Tibial artery (tissue), 4 donors: ENCODE data around the gene CD28.

Experiments used
- DNase-seq, 2 donors: peaks; one replicate each; pipeline ENCODE4 v3.0.0-alpha.2; 2019
- H3K27ac ChIP-seq, 2 donors: fragments of 200-600 bp; sonication (generic) in 1 of 2; 1 replicate in 1 of 2; 2 replicates in 1 of 2; pipeline ENCODE4 v1.5.1; 2018 to 2019; ENCODE audit warnings: mild to moderate bottlenecking in 1 of 2
- H3K27me3 ChIP-seq, 2 donors: fragments of 200-600 bp; sonication (generic) in 1 of 2; one replicate each; pipeline versions ENCODE4 v1.5.1 to v1.6.0; 2016 to 2019
- H3K36me3 ChIP-seq, 3 donors: fragments of 200-600 bp; sonication (generic) in 2 of 3; one replicate each; pipeline ENCODE4 v1.5.1; 2016 to 2019; ENCODE audit warnings: mild to moderate bottlenecking in 2 of 3
- H3K4me1 ChIP-seq, 4 donors: fragments of 200-600 bp; sonication (generic) in 2 of 4; 1 replicate in 3 of 4; 2 replicates in 1 of 4; pipeline ENCODE4 v1.5.1; 2016 to 2019
- H3K4me3 ChIP-seq, 2 donors: fragments of 200-600 bp; sonication (generic) in 1 of 2; 1 replicate in 1 of 2; 2 replicates in 1 of 2; pipeline ENCODE4 v1.5.1; 2018 to 2019; ENCODE audit warnings: mild to moderate bottlenecking in 2 of 2
- H3K9me3 ChIP-seq, 3 donors: fragments of 200-600 bp; sonication (generic) in 1 of 3; one replicate each; pipeline ENCODE4 v1.5.1; 2016 to 2019
- CTCF ChIP-seq, 2 experiments: fragments of 200-600 bp in 1 of 2; fragments of 450-650 bp in 1 of 2; IDR thresholded peaks; one replicate each; pipeline ENCODE4 v1.5.1; 2017 to 2019; ENCODE audit warnings: antibody characterized with exemption in 2 of 2, mild to moderate bottlenecking in 1 of 2, moderate library complexity in 1 of 2
- intact Hi-C: fragments of 100-400 bp; cut with DNase I; formaldehyde crosslinking; loops from one replicate; pipeline ENCODE4 v1.15.0; 2023; ENCODE audit warnings: low total_unique reads

The CD28 gene

GRCh38 chr2:203671876-203672275 lies 34.6 kb upstream of the CD28 start:
- DNase-seq, result no peak
- intact Hi-C loops, result no loop called here
- Histone ChIP-seq H3K4me1 (peaks cover 0 to 15% (median 3%) of the 10 kb centered on the region in 4 donors), H3K9me3 (no peaks in the 10 kb centered on the region), H3K36me3 (no peaks in the 10 kb centered on the region), H3K27me3 (no peaks in the 10 kb centered on the region), H3K27ac (no peak overlapping the region), H3K4me3 (no peak overlapping the region)
- TF ChIP-seq CTCF (IDR thresholded peaks at IDR 0.05), result no peak

GRCh38 chr2:203672856-203673255 lies 33.6 kb upstream of the CD28 start:
- TF ChIP-seq CTCF (IDR thresholded peaks at IDR 0.05), result no peak
- intact Hi-C loops, result no loop called here
- Histone ChIP-seq H3K27me3 (no peaks in the 10 kb centered on the region), H3K27ac (no peak overlapping the region), H3K36me3 (no peaks in the 10 kb centered on the region), H3K4me3 (no peak overlapping the region), H3K4me1 (peaks cover 0 to 15% (median 3%) of the 10 kb centered on the region in 4 donors), H3K9me3 (no peaks in the 10 kb centered on the region)
- DNase-seq, result no peak

GRCh38 chr2:203673933-203674332 lies 32.5 kb upstream of the CD28 start:
- peaks cover 0 to 15% (median 3%) of the 10 kb centered on the region in 4 donors for H3K4me1 ChIP-seq
- no peaks in the 10 kb centered on the region for H3K27me3 ChIP-seq
- no peak overlapping the region for H3K4me3 ChIP-seq
- peak in 1 of 2 donors; percentile 42 for DNase-seq
- no peak for TF ChIP-seq CTCF (IDR thresholded peaks at IDR 0.05)
- H3K36me3 ChIP-seq, result no peaks in the 10 kb centered on the region
- H3K9me3 ChIP-seq, result no peaks in the 10 kb centered on the region
- peak overlapping the region in 1 of 2 donors; percentile 23 for H3K27ac ChIP-seq
- intact Hi-C loops, result no loop called here

GRCh38 chr2:203675086-203675485 lies 31.4 kb upstream of the CD28 start:
- no peak for DNase-seq
- peaks cover 0 to 15% (median 3%) of the 10 kb centered on the region in 4 donors for H3K4me1 ChIP-seq
- H3K36me3 ChIP-seq, result no peaks in the 10 kb centered on the region
- no peak overlapping the region for H3K4me3 ChIP-seq
- no peaks in the 10 kb centered on the region for H3K27me3 ChIP-seq
- H3K27ac ChIP-seq, result no peak overlapping the region
- no peaks in the 10 kb centered on the region for H3K9me3 ChIP-seq
- intact Hi-C loops, result no loop called here
- TF ChIP-seq CTCF (IDR thresholded peaks at IDR 0.05), result no peak

- no peak for TF ChIP-seq CTCF (IDR thresholded peaks at IDR 0.05)
- intact Hi-C loops, result no loop called here
- H3K9me3 ChIP-seq, result no peaks in the 10 kb centered on the region
- H3K4me3 ChIP-seq, result no peak overlapping the region
- no peaks in the 10 kb centered on the region for H3K36me3 ChIP-seq
- H3K4me1 ChIP-seq, result peaks cover 0 to 42% (median 30%) of the 10 kb centered on the region in 4 donors
- no peak overlapping the region for H3K27ac ChIP-seq
- H3K27me3 ChIP-seq, result no peaks in the 10 kb centered on the region
- no peak for DNase-seq
Measured at GRCh38 chr2:203678971-203679370, 27.5 kb upstream of the CD28 start.

- no peak overlapping the region for H3K27ac ChIP-seq
- H3K36me3 ChIP-seq, result no peaks in the 10 kb centered on the region
- peaks cover 2 to 42% (median 35%) of the 10 kb centered on the region in 4 donors for H3K4me1 ChIP-seq
- intact Hi-C loops, result no loop called here
- no peaks in the 10 kb centered on the region for H3K27me3 ChIP-seq
- H3K9me3 ChIP-seq, result no peaks in the 10 kb centered on the region
- DNase-seq, result no peak
- H3K4me3 ChIP-seq, result no peak overlapping the region
- no peak for TF ChIP-seq CTCF (IDR thresholded peaks at IDR 0.05)
Measured at GRCh38 chr2:203679401-203679800, 27.0 kb upstream of the CD28 start.
